HG03103 (cell line): ENCODE data around the gene SUCO.
"Not testable (repeated sequence)": the region's sequence is repeated elsewhere in the genome, so short reads cannot be mapped to it uniquely, and the experiment has no call there.

ENCODE experiments used
- ATAC-seq: cut with Tn5 transposase; IDR thresholded peaks from one replicate; pipeline ENCODE4 v1.9.1; 2021; ENCODE audit warnings: low read depth; ENCODE audit not compliant: unreplicated experiment

SUCO gene, protein sequence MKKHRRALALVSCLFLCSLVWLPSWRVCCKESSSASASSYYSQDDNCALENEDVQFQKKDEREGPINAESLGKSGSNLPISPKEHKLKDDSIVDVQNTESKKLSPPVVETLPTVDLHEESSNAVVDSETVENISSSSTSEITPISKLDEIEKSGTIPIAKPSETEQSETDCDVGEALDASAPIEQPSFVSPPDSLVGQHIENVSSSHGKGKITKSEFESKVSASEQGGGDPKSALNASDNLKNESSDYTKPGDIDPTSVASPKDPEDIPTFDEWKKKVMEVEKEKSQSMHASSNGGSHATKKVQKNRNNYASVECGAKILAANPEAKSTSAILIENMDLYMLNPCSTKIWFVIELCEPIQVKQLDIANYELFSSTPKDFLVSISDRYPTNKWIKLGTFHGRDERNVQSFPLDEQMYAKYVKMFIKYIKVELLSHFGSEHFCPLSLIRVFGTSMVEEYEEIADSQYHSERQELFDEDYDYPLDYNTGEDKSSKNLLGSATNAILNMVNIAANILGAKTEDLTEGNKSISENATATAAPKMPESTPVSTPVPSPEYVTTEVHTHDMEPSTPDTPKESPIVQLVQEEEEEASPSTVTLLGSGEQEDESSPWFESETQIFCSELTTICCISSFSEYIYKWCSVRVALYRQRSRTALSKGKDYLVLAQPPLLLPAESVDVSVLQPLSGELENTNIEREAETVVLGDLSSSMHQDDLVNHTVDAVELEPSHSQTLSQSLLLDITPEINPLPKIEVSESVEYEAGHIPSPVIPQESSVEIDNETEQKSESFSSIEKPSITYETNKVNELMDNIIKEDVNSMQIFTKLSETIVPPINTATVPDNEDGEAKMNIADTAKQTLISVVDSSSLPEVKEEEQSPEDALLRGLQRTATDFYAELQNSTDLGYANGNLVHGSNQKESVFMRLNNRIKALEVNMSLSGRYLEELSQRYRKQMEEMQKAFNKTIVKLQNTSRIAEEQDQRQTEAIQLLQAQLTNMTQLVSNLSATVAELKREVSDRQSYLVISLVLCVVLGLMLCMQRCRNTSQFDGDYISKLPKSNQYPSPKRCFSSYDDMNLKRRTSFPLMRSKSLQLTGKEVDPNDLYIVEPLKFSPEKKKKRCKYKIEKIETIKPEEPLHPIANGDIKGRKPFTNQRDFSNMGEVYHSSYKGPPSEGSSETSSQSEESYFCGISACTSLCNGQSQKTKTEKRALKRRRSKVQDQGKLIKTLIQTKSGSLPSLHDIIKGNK (N-terminal part only)

DNA sequence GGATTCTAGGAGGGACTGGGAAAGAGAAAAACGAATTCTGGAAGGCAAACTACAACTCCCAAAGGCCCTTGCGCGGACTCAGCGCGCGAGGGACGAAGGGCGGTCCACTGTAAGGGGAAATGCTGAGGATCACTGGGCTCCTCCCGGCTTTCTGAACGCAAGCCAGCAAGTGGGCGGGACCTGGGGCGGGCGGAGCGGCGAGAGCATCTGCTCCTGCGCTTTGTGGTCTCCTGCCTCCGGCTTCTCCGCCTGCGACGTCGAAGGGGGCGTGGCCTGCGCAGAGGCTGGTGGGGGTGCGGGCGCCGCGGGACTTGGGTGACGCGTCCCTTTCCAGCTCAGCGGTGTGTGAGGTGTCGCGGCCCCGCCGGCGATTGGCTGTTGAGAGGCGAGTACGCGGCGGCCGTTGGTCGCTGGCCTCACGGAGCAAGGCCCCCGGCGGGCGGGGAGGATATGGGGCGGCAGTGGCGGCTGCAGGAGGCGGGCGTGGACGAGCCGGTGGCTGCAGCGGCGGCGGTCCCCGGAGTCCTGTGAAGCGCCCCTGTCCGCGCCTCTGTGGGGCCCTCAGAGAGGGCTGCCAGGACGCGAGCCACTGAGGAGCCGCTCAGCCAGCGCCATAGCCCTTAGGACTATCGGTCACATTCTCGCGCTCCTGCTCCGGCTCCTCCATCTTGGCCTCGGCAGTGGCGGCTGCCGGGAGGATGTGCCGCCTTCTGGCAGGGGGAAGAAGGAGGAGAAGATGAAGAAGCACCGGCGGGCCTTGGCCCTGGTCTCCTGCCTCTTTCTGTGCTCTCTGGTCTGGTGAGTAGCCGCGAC is at the start of gene SUCO:
SUCO (plus strand) TSS at position 451 of the 813 bp plus-strand sequence; CDS start at position 737, 286 bp downstream.
- ATAC-seq: peak; percentile 79

DNA sequence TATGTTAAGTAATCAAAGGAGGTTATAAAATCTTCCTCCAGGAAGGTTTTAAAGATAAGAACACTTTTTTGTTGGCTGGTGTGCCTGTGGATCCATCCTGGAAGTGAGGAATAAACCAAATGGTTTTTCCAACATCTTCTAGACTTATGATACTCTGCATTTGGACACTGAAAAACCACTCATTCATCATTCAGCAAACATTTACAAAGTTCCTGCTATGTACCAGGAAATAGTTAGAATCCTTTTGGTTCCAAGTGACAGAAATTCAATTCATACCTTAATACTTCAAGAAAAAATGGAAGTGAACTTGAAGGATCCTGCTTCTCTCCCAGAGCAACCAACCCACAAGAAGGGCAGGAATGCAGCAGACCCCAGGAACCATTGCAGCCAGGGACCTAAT is 49.5 kb upstream of the SUCO start:
- no peak for ATAC-seq

DNA sequence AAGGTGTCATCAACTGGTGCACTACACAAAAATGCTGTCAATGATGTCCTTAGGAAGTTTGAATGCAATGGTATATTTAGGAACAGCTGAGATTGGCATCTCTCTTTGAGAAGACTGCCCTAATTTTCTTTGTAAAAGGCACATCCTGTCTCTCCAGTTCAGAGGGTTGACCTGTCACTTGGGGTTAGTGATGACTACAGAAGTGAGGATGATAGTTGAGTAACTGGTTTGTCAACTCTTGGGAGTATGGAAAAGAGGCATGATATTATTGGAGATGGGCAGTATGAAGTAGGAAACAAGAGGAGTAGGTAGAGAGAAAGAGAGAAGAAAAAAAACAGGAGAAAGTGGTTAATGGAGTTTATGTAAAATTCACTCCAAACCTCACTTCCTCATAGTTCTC is 48.7 kb upstream of the SUCO start:
- ATAC-seq: no peak

DNA sequence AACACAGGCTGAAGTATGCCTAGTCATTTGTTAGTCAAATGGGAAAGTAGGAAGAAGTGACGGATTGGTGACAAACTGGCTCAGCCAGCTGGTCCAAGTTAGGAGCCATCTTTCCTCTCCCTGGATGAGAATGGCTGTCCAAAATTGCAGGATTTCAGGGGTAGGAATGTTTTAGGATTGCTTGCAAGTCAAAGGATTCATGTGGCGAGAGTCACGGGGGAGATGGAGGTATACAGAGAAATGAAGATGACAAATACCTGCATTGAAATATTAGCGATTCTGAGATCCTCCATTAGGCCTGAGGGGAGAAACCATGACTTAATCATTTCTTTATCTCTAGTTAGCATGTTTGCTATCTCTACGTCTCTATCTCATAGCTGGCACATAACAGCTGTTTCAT is 47.3 kb upstream of the SUCO start:
- ATAC-seq: no peak

DNA sequence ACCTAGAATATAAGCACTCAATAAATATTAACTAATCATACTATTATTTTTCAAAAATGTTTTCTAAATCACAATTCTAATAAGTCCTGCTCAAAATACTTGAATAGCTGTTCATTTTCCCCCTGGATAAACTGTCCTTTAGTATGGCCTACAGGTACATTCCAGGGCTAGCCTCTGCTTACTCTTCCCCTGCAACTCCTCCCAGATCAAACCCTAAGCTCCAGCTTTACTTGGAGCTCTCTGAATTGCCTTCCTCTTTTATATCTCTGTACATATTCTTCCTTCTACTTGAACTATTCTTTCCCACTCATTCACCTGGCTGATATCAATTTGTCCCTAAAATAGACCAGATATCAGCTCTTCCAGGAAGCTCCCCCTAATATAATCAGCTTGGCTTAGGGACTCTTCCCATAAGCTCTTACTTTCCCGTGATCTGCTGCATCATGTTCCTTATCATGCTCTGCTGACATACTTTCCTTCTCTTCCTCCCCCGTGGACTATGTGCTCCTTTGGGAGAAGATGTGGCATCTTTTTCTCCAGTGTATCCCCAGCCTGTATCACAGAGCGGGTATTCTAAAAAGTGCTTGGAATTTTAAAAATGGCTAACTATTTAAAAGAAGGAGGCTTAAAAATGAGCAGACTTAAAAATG is 46.0 kb upstream of the SUCO start:
- no peak for ATAC-seq

DNA sequence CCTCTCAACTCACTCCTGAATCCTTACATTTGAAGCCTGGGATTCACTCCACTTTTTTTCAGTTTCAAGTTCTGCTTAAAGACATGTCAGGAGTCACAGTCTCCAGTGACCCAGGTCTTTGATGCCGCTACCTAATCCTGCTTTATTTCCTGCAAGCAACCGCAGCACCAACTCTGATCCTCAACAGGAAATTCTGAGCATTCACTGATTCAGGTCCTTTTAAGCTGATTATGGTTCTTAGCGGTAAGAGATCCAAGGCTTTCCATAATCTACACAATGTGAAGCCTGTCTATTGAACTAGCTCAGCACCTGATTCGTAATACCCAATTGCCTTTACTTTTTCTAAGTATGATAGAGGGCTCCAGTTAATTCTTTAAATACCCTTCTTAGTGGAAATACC is 45.4 kb upstream of the SUCO start:
- no peak for ATAC-seq

DNA sequence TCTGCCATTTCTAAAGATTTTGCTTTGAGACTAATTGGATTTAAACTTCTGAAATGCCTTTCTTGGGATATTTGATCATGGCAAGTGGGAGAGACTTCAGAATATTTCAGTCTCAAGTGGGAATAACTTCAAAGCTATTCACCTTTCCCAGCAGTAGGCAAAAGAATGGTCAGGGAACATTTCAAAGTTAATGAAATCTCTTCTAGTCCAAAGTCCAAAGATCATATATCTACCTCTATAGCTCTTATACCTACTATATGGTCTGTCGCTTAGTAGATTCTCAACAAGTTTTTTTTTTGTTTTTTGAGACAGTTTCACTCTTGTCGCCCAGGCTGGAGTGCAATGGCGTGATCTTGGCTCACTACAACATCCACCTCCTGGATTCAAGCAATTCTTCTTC is 44.6 kb upstream of the SUCO start:
- ATAC-seq: no peak

DNA sequence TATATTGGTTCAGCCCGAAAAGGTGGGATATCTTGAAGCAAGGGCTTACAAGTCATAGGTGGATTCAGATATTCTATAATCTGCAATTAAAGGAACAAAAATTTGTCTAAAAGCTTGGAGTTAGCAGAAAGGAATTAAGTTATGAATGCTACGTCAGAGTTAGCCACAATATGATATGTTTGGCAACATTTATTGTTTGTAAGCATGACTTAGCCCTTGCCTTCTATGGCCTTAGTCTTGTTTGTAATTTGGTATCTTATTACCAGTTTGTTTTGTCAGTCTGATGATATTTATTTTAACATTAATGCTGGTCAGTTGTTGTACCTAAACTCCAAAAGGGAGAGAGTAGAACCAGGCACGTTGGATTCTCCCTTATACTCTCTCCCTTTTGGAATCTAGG is 43.1 kb upstream of the SUCO start:
- no peak for ATAC-seq

DNA sequence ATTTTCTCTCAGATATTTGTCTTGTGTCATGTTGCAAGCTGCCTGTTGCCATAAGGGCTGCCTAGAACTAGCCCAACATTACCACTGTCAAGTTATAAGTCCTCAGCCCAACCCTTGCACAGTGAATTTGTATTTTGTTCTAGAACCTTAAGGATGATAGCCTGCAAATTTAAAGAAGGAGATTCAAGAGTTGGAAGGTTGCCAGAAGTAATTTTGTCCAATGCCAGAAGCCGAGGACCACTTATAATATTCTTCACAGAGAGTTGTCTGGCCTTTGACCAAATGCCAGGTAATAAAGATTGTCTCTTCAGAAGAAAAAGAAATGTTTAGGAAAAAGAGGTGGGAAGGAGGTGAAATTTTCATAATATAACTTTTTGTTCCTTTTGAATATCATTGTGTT is 40.5 kb upstream of the SUCO start:
- ATAC-seq: no peak

DNA sequence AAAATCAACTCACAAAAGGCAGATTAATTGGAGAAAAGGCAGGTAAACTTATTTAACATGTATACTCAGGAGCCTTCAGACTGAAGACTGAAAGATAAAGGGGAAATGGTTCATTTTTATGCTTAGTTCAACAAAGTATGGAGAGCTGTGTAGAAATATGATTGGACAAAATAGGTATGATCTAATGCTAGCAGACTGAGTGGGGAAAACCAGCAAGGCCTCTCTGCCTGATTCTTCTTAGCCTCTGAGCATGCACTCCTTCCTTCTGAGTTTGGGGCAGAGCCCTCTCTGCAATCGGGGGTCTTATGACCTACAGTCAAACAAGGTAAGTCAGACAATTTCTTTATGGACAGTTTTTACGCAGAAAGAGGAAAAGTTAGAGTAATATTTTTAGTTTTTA is 38.8 kb upstream of the SUCO start:
- ATAC-seq: no peak

DNA sequence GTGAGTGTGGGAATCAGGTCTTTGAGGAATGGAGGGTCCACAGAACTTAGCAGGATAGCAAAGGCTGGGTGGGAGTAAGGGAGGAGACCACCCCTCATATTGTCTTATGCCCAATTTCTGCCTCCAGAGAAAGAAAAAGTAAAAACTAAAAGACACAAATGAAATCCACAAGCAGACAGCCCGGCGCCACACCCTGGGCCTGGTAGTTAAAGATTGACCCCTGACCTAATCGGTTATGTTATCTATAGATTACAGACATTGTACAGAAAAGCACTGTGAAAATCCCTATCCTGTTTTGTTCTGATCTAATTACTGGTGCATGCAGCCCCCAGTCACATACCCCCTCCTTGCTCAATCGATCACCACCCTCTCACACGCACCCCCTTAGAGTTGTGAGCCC is 36.8 kb upstream of the SUCO start:
- not testable (repeated sequence) for ATAC-seq

DNA sequence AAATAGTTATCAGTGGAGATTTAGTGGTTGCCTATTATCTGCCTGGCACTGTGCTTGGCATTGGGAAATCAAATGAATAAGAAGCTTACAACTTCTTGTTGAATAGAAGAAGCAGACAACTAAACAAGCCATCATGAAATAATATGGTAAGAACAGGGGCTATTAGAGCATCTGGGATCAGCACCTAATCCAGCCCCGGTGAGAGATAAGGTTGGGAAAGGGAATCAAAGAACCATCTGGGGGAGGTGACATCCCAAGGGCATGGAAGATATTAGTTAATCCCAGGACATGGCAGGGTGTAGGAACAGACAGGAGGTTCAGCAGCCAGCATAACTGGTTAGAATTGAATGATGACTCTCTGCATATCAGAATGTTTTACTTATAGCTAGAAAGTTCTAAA is 36.3 kb upstream of the SUCO start:
- ATAC-seq: no peak

DNA sequence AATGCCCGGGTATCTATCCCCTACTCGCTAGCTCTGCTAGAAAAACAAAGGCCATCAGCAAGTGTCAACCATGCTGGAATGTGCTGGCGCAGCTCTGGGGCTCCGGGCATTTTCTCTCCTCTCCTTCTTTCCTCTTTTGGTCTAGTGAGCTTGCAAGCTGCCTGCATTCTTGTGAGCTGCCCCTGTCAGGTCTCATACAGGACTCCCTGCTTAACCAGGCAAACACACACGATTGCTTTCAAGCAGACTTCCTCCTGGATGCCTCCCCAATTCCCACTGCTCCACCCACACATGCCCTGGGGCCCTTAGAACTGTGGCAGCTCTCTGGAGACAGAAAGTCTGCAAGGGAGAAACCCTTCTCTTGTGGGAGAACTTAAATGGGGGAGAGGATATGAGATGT is 35.7 kb upstream of the SUCO start:
- no peak for ATAC-seq

DNA sequence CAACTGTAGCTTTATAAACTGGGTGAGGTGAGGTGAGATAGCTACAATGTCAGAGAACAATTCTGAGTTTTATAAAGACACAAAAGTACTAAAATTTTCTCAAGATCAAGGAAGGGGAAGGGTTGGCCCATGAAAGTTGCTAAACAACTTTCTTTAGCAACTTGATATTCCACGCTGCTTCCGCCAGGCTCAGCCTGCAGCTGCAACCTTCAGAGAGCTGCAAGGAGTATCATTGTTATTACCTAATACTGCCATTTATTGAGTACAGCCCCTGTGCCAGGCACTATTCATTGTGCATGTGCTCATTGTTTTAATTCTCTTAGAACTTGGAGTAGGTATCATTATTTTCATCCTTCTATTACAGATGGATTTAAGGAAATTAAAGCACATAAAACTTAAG is 34.1 kb upstream of the SUCO start:
- no peak for ATAC-seq

DNA sequence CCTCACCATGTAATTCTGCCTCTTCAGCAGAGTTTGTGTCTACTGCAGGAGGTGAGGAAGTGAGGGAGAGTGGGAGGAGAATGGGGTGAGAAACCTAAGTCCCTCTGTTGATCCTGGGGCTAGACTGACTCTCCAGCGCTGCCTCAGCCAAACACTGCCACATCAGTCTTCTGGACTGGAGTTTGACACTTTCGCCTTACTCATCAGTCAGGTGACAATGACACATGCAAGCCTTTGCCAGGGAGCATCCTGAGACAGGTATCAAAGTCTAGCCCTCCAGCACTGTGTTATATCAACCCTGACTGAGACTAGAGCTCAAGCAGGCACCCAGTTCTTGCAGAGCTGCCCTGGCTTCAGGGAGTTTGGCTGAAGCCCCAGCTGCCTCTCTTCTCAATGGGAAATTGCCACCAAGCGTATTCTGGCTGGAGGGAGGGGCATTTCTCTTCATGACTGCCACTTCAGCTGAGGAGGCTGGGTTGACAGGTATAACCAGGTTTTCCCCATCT is 33.3 kb upstream of the SUCO start:
- ATAC-seq: no peak

DNA sequence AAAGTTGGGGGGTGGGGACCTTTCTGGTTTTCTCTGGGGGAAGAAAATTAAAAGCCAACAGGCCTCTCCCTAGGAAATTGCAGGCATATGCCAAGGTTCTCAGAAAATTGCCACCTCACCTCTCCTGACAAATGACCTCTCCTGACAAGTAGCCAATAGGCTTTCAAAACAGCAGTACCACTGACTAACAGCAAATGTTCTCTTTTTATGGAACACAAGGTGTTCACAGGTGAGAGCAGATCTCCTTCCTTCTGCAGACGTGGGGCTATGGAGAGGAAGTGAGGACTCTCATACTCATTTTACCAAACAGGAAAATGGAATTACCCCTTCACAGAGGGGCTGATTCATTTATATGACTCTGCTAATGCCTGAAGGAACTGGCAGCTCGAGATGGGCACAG is 32.7 kb upstream of the SUCO start:
- ATAC-seq: no peak

DNA sequence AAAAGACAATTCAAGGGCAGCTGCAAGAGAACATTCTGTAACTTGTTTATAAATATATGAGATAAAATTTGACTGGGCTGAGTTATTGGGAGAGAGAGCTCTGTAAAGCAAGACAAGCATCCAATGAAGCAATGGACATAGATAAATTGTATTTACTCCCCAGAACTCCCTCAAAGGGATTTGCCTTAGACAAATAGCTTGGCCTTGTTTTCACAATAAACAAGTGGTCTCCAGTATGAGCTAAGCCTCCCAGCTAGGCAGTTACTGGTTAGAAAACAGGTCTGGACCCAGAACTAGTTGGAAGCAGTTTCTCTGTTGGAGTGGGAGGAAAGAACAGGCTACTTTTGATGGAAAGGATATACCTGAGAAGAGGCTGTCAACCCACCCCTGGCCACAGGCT is 25.2 kb upstream of the SUCO start:
- ATAC-seq: no peak

DNA sequence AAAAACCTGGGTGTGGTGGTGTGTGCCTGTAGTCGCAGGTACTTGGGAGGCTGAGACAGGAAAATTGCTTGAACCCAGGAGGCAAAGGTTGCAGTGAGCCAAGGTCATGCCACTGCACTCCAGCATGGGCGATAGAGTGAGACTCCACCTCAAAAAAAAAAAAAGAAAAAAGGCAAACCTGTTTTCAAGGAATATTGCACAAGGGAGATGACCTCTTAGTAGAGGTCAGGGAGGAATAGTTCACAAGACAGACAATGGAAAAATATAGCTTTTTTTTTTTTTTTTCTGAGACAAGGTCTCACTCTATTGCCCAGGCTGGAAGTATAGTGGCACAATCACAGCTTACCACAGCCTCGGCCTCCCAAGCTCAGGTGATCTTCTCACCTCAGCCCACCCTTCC is 22.5 kb upstream of the SUCO start:
- no peak for ATAC-seq

DNA sequence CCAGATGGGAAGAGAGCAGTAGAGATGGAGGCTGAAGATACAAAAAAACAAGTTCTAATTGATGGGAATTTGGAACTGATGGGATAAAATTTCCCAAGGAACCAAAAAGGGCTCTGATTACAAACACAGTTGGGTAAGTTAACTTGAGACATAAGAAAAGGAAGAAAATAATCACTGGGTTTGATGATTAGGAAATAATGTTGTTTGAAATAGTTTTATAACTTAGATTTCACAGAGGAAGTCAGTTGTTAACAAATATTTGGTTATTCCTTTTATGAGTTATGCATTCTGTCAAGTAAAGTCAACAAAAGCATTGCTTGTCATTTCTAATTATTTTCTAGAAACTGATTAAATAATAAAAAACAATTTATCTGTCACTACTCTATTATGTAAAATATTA is 20.4 kb upstream of the SUCO start:
- no peak for ATAC-seq

DNA sequence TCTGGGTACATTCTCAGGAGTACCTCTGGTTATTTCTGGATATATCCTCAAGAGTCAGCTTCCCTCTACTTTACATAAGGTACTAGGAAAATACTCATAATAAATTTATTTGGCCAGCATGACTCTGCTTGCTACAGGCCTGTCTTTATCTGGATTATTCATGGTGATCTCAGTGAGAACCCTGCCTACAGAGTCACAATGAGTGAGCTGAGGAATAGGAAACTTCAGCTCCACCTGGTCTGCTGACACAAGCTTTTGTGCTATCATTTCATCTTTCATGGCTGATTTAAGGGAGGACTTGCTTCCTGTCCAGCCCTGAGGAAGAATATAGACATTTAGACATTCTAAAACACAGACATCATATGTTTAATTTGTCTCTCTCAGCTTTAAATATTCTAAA is 19.5 kb upstream of the SUCO start:
- ATAC-seq: no peak
